Kidney glomerular epithelial cell (primary cell): ENCODE measurements around the gene OR52K2.
"Not testable (repeated sequence)": the region's sequence is repeated elsewhere in the genome, so short reads cannot be mapped to it uniquely, and the experiment has no call there.

Experiments
- DNase-seq: peaks from one replicate; lab custom pipeline; 2025; lab: John Stamatoyannopoulos, UW

OR52K2 gene

GRCh38 chr11:4480577-4481239 is 31.6 kb downstream of the OR52K2 start:
- DNase-seq: peak; percentile 22

GRCh38 chr11:4481240-4481582 is 32.1 kb downstream of the OR52K2 start:
- DNase-seq: no peak

DNA sequence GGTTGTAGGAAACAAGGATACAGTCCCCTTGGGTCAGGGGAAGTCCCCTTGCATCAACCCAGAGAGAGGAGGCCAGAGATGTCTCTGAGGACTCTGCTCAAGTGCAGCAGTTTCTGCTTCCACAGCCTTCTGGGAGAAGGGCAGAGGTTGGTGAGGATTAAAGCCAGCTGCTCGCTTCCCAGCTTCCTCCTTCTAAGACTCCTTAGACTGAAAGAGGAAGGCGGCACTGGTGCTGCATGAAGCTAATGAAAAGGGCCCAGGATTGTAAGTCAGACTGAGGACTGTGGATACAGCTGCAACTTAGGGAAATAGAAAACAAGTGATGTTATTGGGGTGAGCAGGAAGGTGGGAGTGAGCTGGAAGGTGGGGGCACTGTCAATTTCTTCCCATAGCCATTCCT is 33.4 kb downstream of the OR52K2 start, which contains the start of gene OR52K1:
OR52K1 (plus strand) TSS at position 202 of the 400 bp plus-strand sequence. CDS start 6,255 bp downstream, outside the sequence.
- DNase-seq: no peak

DNA sequence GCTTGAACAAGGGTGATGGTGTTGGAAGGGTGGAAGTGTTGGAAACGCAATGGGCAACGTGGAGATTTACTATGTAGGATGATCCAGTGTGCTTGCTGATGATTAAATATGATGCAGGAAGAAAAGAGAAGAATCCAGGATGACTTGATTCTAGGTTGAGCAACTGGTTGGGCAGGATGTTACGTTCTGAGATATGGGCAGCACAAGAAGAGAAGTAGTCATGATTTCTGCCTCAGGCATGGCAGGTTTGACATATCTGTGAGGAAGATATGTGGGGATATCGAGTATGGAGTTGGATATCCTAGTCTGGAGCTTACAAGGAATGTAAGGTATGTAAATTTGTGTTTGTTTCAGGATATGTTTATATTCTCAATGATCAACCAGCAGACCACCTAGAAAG is 35.2 kb downstream of the OR52K2 start:
- no peak for DNase-seq

- DNase-seq: not testable (repeated sequence)
Measured at GRCh38 chr11:4491405-4491804, 42.3 kb downstream of the OR52K2 start.

GRCh38 chr11:4491878-4492606 is 42.9 kb downstream of the OR52K2 start:
- DNase-seq: no peak

GRCh38 chr11:4493480-4493818 is 44.4 kb downstream of the OR52K2 start:
- DNase-seq: no peak

DNA sequence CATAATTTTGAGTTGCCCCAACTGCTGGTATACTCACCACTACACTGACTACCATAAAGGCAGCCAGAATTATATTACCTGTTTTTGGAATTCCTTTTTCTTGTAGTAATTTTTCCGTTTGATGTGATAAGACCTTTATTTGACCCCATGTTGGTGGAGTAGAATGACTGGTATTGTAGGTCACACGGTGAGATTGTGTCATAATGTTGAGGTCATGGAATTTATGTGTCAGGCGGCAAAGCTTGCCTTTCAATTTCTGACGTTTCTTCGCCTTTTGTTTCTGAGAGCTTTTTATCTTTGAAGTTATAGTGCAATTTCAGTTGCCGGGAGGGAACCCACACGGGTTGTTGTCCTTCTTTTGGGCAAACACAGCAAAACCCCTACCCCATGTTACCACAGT is 46.4 kb downstream of the OR52K2 start:
- DNase-seq: no peak

- DNase-seq: no peak
Measured at GRCh38 chr11:4495986-4496385, 46.9 kb downstream of the OR52K2 start.

- DNase-seq: no peak
Measured at GRCh38 chr11:4496557-4497248, 47.6 kb downstream of the OR52K2 start.
